HG03175 (cell line): ENCODE results near the gene KIAA1671.

Experiments used
- ATAC-seq: cut with Tn5 transposase; IDR thresholded peaks from one replicate; pipeline ENCODE4 v1.9.1; 2021; ENCODE audit warnings: mild to moderate bottlenecking, moderate library complexity; ENCODE audit not compliant: unreplicated experiment

KIAA1671 gene

DNA sequence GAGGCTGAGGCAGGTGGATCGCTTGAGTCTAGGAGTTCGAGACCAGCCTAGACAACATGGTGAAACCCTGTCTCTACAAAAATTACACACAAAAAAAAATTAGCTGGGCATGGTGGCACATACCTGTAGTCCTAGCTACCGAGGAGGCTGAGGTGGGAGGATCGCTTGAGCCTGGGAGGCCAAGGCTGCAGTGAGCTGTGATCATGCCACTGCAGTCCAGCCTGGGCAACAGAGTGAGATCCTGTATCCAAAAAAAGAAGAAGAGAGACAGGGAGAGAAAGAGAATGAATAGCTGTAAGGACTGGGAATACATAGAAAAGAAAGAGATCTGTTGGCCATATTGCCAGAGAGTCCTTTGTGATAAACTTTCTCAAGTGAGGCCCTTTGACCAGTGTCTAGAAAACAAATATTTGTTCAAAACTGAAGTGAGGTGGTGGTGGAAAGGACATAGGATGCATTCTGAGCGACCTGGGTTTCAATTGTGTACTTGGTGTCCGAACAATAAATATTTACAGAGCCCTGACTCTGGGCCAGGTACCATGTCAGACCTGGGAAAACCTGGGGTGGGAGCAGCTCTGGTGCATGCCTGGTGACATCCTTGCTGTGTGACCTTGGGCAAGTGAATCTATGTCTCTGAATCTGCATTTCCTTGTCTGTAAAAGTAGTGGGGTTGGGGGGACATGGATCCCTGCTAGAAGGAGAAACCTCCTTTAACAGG, 157.5 kb downstream of the KIAA1671 start:
- no peak for ATAC-seq

DNA sequence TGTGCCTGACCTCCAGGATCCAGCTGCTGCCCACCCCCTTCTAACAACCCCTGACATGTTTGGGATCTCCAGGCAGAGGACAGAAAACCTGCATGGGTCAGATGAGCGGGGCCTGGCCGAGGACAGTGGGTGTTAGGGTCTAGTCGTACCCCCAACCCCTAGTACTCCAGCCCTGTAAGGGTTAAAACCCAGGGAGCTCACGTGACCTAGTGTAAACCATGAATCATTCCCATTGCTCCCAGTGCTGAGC, 158.0 kb downstream of the KIAA1671 start:
- ATAC-seq = no peak

DNA sequence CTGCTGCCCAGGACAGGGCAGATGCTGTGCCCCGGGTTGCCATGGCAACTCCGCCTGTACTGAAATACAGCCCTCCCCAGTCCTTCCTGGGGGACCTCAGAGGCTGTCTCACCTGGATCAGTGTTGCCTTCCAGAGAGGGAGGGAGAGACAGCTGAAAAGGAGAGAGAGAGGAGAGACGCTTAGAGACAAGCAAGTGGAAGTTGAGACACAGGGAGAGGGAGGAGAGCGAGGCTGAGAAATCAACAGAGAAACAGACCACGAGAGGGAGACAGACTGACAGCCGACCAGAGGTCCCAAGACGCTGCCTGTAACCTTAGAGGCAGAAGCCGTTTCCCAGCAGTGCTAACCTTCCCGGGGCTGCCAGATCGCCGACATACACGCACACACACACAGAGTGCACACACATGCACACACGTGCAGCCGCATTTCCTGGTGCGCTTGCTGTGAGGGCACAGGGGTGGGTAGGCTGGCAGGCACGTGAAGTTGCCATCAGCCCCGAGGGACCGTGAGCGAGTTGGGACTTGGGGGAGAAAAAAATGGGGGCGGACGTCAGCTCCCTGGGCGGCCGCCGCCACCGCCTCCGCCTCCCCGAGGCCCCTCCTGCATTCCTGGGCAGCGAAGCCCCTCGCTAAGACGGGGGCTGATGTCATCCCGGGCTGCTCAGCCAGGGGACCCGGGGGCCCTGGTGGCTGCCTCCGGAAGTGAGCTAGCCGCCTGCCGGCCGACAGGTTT, 158.5 kb downstream of the KIAA1671 start:
- ATAC-seq = peak; percentile 49

DNA sequence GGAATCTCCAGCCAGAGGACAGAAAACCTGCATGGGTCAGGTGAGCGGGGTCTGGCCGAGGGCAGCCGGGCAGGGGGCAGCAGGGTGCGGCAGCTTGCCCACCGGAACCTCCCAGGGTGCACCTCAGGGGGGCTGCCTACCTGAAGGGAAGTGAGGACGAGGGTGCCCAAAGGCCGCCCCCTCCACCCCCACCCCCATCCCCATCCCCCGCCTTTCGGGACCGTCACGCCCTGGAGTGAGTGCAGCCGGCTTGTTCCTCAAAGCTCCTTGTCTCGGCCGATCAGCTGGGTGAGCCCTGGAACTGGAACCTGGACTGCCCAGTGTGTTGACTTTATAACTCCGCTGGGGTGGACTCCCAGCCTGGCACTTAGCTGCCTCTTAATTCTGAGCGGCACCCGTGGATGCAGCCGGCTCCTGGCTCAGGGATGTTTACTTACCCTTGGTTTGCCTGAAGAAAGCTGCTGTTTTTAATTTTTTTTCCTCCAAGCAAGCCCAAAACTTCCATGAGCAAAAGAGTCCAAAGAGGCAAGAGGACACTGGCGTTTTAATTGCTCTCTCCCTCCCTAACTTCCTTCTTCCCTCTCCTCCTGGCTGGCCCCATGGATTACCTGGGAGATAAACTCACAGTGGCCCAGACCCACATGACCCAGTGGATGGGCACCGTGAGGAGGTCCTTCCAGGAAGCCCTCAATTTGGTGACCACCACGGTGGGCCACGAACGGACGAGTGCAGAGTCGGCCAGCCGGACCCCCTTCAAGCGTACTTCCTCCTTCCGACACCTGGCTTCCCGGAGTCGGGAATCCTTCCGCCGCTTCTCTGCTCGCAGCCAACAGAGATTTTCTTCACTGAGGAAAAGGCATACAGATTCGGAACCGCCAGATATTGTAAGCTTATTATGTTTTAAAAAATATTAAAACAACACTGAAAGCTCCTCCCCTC, 159.3 kb downstream of the KIAA1671 start:
- ATAC-seq = no peak

DNA sequence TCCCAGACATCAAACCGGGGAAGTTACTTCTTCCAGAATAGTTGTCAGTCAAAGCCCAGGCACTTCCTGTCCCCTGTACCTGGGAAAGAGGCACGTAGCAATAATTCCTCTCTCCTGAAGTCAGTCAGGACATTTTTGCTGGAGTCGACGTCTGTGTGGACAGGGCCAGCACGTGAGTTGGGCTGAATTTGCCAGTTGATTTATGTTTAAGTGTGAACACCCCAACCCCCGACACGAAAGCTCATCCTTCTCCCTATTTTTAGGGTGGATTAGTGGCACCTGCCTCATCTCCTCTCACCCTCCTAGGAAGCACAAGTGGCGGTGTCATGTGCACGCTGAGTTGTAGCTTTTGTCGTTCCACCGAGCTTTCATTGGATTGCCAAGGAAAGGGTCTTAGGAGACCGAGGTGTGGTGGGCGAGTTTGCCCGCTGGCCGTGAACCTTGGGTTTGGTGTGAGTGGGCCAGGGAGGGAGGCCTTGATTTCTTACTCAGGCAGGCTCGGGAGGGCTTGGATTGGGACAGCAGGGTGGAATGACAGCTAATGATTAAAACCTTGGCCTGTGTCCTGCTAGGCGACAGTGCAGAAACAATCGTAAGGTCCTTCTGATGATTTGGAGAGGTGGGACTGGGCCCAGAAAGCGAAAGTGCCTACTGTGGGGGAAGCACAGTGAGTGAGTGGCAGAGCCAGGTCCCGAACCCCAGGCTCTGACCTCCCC, 160.2 kb downstream of the KIAA1671 start:
- no peak for ATAC-seq

DNA sequence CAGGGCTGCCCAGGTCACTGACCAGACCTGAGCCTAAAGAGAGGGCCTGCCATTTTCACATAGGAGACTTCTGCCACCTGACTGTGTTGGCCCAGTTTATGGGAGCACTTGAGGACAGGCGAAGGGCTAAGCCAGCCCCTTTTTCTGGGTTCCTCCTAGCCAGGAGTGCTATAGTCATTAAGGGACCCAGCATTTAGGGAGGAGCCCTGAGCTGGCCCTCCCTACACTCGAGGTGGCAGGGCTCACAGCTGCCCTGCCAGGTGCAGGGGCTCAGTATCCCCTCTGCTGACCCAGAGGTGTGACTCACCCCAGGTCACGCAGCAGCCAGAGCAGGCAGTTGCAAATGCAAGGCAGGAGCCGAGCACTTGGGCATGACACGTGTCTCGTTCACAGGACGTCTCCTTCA, 160.8 kb downstream of the KIAA1671 start:
- ATAC-seq = no peak

DNA sequence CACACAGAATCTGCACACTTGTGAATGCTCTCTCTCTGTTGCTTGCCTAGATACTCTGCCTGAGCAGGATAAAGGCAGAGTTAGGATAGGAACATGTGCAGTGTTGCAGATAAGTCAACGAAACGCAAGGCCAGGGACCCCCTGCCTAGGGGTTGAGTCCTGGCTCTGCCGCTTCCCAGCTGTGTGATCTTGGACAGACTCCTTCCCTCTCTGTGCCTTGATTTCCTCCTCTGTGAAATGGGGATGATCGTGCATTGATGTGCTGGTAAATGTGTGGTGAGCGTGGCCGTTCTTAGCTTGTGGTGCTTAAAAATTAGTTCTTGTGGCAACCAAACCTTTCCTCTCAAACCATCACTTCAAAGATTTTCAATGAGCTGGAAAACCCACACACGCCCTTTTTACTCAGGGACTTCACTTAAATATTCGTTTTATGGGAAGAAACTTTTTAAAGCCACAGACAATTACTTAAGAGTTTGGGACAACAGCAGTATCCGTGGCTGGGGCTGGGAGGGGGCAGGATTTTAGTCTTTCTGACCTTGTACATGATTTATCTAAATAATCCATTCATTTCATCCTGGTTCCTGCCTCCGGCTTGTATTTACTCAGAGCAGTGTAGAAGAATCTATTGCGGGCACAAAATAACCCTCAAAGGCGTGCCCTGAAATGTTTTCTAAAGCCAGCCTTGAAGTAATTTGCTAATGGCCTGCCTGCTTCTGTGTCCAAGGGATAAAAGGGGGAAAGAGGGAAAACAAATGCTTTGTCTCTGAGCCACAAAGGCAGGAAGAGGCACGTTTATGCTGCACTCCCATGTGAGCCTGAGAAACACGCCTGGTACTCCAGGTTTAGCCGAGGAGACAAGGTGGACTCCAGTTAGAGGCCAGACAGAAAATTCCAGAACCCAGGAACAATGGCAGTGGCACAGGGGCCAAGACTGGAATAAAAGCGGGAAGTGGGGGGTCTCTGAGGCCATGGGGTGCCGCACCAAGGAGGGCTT, 162.2 kb downstream of the KIAA1671 start:
- ATAC-seq = no peak

DNA sequence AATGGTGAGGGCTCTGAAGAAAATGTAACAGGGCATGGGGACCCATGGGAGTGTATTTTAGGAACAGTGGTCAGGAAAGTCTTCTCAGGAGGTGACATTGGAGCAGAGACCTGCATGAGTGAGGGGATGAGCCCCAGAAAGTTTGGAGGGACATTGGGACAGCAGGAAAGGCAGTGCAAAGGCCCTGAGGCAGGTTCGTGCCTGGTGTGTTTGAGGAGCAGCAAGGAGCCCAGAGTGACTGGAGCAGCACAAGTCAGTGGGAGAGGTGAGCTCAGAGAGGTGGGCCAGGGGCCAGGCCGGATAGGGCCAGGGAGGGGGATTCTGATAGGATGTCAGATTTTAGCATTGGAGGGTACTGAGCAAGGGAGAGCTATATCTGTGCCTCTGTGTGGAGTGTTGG, 167.1 kb downstream of the KIAA1671 start:
- ATAC-seq = no peak

DNA sequence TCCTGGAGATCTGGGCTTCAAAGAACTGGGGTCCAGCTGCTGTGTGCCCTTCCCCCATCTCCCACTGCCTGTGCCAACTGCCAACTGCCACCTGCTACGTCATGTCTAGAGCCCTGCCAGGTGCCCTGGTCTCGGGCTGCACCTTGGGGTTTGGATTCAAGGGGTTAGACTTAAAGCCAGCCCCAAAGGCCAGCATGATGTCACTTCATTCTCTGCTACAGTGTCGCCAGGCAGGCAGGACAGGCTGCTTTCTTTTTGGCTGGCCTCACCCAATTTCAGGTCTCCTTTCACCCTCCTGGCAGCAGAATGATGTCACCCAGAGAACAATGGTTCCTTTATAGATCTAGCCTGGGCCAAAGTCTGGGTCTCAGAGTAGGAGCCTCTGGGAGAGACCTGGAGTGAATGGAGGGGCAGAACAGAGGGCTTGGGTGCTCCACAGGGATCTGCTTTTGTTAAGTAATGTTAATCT, 167.6 kb downstream of the KIAA1671 start:
- no peak for ATAC-seq

DNA sequence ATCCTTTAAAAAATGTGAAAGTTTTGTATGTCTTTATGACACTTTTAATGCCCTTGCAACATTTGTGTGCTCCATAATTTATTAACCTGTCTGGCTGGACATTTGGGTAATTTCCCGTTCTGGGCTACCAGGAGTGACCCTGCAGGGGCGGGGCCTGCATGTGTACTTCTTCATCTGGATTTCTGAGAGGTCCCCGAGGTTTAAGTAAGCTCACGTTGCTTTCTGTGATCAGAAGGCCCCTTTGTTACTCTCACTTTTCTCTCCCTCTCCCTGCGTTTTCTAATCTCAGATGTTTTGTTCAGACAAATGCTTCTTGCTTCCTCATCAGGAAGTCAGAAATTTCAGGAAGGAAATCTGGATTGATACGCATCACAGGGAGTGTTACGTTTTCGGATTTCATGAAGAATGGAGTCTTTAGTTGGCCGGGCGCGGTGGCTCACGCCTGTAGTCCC, 168.3 kb downstream of the KIAA1671 start:
- no peak for ATAC-seq

DNA sequence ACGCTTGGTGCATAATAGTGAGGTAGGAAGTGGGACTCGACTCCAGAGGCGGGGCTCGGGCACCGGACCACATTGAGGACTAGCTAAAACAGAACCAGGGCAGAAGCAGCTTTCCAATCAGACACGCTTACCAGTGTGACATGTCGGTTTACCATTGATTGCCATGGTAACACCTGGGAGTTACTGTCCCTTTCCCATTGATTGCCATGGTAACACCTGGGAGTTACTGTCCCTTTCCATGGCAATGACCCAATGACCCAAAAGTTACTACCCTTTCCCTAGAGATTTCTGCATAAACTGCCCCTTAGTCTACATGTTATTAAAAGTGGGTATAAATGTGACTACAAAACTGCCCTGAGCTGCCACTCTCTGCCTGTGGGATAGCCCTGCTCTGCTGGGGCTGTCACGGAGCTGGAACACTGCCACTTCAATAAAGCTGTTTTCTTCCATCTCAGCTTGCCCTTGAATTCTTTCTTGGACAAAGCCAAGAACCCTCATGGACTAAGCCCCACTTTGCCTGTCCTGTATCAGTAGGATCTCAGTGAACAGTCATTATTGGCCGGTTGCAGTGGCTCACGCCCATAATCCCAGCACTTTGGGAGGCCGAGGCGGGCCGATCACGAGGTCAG, 169.7 kb downstream of the KIAA1671 start:
- no peak for ATAC-seq

DNA sequence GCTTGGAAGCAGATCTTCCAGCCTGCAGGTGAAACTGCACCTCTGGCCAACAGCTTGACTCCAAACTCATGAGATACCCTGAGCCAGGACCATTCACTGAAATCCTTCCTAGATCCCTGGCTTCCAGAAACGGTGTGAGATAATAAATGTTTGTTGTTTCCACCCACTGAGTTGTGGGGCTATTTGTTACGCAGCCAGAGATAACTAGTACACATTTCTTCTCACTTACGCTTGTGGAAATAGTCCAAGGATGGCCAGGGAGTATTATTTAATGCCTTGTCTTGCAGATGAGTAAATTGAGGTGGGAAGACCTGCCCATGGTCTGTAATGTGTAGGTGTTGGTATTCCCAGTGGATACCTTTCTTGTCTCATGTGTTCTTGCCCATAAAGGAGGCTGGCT, 171.2 kb downstream of the KIAA1671 start:
- ATAC-seq = no peak

DNA sequence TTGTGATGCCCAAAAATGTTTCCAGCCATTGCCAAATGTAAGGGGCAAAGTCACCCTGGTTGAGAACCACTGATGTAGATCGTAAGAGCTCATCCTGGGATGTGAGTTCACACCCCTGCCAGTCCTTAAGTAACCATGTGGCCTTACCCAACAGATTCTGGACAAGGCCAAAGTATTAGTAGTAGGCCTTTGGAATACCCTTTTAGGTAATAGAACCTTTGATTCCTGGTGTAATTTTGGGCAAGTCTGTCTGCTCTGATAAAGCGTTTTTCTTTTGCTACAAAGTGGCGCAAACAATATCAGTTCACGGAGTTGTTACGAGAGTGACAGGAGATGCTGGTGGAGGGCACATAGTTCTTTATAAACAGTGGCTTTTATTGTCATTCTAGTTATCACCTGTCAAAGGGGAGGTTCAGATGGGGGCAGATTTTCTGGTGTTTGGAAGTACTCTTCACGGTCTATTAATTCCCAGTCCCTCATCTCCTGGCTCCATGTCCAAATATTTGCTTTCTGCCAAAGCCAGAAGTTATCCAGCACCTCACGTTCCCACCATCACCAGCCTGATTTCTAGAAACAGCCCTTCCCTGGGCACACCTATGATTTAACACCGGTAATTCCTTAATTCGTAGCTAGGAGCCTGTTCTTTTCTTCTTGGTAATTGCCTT, 173.3 kb downstream of the KIAA1671 start:
- ATAC-seq = no peak

DNA sequence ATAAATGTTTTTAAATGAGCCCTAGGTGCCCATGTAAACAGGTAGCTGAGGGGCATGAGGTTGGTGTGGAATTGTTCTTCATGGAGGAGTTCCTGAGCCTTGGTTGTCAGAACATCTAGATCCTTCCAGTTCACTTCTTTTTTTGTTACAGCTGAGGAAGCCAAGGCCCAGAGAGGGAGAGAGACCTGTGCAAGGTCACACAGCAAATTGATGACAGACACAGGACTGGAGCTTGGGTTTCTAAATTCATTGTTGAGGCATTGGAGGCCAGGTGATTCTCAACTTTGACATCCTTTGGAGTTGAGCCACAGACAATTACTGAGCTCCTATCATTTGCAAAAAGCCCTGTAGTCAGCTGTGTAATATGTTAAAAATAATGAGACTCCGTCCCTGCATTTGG, 174.0 kb downstream of the KIAA1671 start:
- ATAC-seq = no peak

DNA sequence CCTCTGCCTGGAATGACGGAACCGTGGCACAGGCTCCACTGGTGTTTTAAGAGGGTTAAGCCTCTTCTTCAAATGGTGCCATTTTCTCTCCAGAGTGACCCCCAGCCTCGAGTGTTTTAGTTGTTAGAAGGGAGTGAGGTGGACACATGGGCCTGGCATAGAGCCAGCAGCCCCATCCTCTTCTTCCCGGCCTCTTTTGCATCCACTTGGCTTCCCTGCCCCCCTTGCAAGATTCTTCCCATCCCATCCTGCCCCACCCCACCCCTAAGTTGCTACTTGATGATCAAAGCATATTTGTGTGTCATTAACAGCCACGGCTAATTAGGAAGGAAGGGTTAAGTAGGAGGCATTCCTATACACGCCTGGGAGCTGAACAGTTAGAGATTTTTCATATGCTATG, 174.8 kb downstream of the KIAA1671 start:
- ATAC-seq = no peak

DNA sequence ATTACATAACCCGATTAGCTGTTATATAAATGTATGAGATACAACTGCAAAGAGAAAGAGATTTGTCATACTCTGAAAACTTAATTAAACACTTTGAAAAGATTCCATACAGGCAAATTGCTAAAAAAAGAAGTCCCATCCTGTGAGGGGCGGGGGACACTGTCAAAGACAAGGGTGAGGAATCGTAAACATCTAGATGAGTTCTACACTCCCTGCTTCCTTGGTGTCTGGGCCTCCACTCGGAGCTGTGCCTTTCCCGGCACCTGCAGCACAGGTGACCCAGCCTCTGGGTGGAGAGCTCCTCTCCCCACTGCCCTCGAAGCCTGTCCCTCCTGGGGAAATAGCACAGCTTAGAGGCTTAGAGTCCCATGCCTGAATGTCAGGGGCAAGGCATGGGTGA, 177.9 kb downstream of the KIAA1671 start:
- ATAC-seq = no peak

DNA sequence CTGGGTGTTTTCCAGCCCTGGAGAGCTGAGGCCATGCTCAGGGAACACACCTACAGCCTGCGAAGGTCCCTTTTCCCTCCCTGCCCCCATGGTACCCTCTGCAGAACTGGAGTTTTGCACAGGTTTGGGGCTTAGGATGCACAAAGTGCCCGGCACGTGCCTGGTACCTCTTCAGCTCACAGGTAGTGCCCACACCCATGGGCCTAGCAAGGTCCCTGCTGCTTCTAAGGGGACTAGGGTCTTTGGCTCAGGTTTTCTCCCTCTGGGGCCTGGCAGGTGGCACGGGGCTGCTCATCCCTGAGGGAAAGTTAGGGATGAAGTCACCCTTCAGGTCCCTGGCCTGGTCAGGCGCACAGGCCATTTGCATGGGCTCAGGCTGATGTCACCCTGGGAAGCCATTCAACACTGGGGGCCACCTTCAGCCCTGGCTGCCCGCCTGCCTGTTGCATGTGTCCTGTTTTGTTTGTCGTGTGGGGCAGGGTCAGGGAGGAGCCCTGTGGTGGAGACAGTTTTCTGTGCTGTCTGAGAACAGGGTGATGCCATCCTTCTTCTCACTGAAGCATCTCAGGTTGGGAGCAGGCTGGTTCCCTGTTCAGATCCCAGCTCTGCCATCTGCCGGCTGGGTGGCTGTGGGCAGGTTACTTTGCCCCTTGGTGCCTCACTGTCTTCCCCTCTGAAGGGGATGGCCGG, 178.8 kb downstream of the KIAA1671 start:
- ATAC-seq = no peak

DNA sequence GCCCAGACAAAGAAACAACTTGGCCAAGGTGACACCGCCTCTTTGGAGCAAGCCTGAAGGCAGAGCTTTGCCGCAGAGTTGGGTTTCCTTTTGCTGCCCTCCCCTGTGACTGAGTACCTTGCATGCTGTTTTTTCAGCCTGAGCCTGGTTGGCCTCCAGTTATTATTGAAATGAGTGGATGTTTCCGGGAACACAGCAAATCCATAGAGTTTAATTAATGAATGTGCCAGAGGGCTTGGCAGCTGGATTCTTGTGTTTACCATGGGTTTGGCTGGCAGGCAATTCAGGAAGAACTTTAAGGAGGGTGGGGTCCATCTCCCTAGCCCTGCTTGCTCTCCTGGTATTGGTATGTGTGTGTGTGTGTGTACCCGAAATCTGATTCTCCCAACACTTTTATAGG, 181.5 kb downstream of the KIAA1671 start:
- no peak for ATAC-seq
